ENCODE measurements around the gene RUFY4. TPM values are rescaled to one million over a fixed set of nuclear protein-coding genes. Genes with fewer than 3 reads are reported as not detected.

The RUFY4 gene
- total and polyA plus RNA-seq, 2 donors (not counting 3 experiments of a cell fraction or from before 2014, with no cell fraction given): not detected

- Histone ChIP-seq H3K79me2 (ENCODE audit: control insufficient read depth, insufficient read depth, low read length) (no peaks in the 10 kb centered on the region), H3K36me3 (ENCODE audit: control insufficient read depth in 2 of 2, extremely low read depth in 1 of 2, insufficient read depth in 2 of 2, low read length in 2 of 2) (no peaks in the 10 kb centered on the region), H3K27me3 (ENCODE audit: control insufficient read depth in 2 of 2, insufficient read depth in 2 of 2, low read length in 2 of 2) (peaks cover 6 to 13% of the 10 kb centered on the region in 2 experiments), H4K20me1 (replicated peaks; ENCODE audit: control insufficient read depth, extremely low read depth, insufficient read depth, low read length) (no peaks in the 10 kb centered on the region), H3K4me2 (ENCODE audit: insufficient read depth, low read length) (no peak overlapping the region), H3K9me1 (replicated peaks; ENCODE audit: control insufficient read depth, extremely low read depth, insufficient read depth, low read length) (no peaks in the 10 kb centered on the region), H3K9me3 (replicated peaks; ENCODE audit: control insufficient read depth, insufficient read depth, low read length) (no peaks in the 10 kb centered on the region), H3K4me3 (replicated peaks in 1 of 3; ENCODE audit: insufficient read depth in 1 of 3, low read depth in 1 of 3, low read length in 3 of 3) (no peak overlapping the region), H3K9ac (replicated peaks; ENCODE audit: extremely low read depth, insufficient read depth, low read length) (no peak overlapping the region), H3K27ac (ENCODE audit: insufficient read depth, low read depth, low read length) (no peak overlapping the region), H2AFZ (ENCODE audit: low read depth, low read length) (no peak overlapping the region), H3K4me1 (ENCODE audit: control insufficient read depth, extremely low read depth, insufficient read depth, low read length) (no peaks in the 10 kb centered on the region)
- DNase-seq (ENCODE audit: low read depth, low spot score) (no peak), FAIRE-seq (no peak)
- TF ChIP-seq POLR2A (IDR thresholded peaks at IDR 0.05; ENCODE audit: low read depth, low read length): no peak
- no peak for TF ChIP-seq MAX (IDR thresholded peaks at IDR 0.05; ENCODE audit: insufficient read depth, insufficient read length)
- no peak for TF ChIP-seq EZH2 (IDR thresholded peaks at IDR 0.05; ENCODE audit: borderline replicate concordance, low read depth, low read length, severe bottlenecking)
- TF ChIP-seq POLR2AphosphoS5 (IDR thresholded peaks at IDR 0.05; ENCODE audit: insufficient read depth, low read depth, low read length): no peak
- no peak for TF ChIP-seq CTCF (IDR thresholded peaks at IDR 0.05; ENCODE audit: extremely low read depth in 1 of 2, insufficient read depth in 1 of 2, low read depth in 1 of 2, low read length in 2 of 2)
- no peak for TF ChIP-seq FOS (IDR thresholded peaks at IDR 0.05; ENCODE audit: borderline replicate concordance, insufficient read depth, low read length)
- TF ChIP-seq GATA2 (IDR thresholded peaks at IDR 0.05; ENCODE audit: insufficient read depth, insufficient read length, low read depth, low read length): no peak
- TF ChIP-seq JUN (IDR thresholded peaks at IDR 0.05; ENCODE audit: borderline replicate concordance, insufficient read depth, insufficient read length, low read depth): no peak
- TF ChIP-seq MYC (IDR thresholded peaks at IDR 0.05; ENCODE audit: low read depth, low read length): no peak
- dilution Hi-C loops (cut with MboI; ENCODE audit: extremely low pct_ligation_motif_present, low sequenced_read_pairs): no loop called here
- POLR2A ChIA-PET: no interaction called here
- no TSS peak for BruUV-seq (replicated peaks)
- intact Hi-C loops (cut with micrococcal nuclease): no loop called here
- CTCF ChIA-PET: interaction anchor here (1.0 to 1.3 kb wide), 2 partner anchors 23 to 257 kb away, joined by 3 to 4 read pairs; partner anchors contain the start of gene RUFY4
Measured at GRCh38 chr2:218046238-218046637, 22.8 kb upstream of the RUFY4 start.

All from endothelial cell of umbilical vein (primary cell).